H1 (cell line): ENCODE measurements around the gene LMX1A. TPM values are rescaled to one million over a fixed set of nuclear protein-coding genes. Genes with fewer than 3 reads are reported as not detected.

ENCODE experiments used
- CTCF ChIA-PET: fragments of 300-600 bp; sonication (Branson Sonifier 250); formaldehyde crosslinking; loops from one replicate; lab custom pipeline; 2021; ENCODE audit not compliant: partially characterized antibody; lab: Charles Lee
- POLR2A ChIA-PET: fragments of 300-600 bp; sonication (Branson Sonifier 250); formaldehyde crosslinking; loops from one replicate; lab custom pipeline; 2021; ENCODE audit warnings: inconsistent platforms; ENCODE audit not compliant: partially characterized antibody; lab: Charles Lee
- DNase-seq, 2 experiments: peaks; one replicate each; pipeline versions ENCODE4 v3.0.0 to v3.0.0-alpha.2; 2010 to 2022; ENCODE audit warnings: low spot score in 2 of 2, low read depth in 1 of 2, mixed read lengths in 1 of 2
- FAIRE-seq: peaks from 2 replicates; lab custom pipeline; 2011; peaks lifted over from hg19 to GRCh38; lab: Jason Lieb, UNC
- H2AFZ ChIP-seq: 2 replicates; pipeline ENCODE4 v1.8.1; 2012; ENCODE audit warnings: low read length, inconsistent platforms
- H2AK5ac ChIP-seq: 2 replicates; pipeline ENCODE4 v1.6.1; 2013; ENCODE audit warnings: low read depth, low read length
- H2BK120ac ChIP-seq: replicated peaks from 2 replicates; pipeline ENCODE3; 2013; ENCODE audit warnings: low read depth, low read length, inconsistent platforms
- H2BK12ac ChIP-seq: 2 replicates; pipeline ENCODE4 v1.6.1; 2013; ENCODE audit warnings: low read depth, low read length
- H2BK15ac ChIP-seq: 2 replicates; pipeline ENCODE4 v1.6.1; 2013; ENCODE audit warnings: low read length
- H2BK20ac ChIP-seq: 2 replicates; pipeline ENCODE4 v1.6.1; 2013; ENCODE audit warnings: low read length
- H2BK5ac ChIP-seq: 2 replicates; pipeline ENCODE4 v1.6.1; 2013; ENCODE audit warnings: low read depth, low read length
- H3K14ac ChIP-seq: 2 replicates; pipeline ENCODE4 v1.6.1; 2013; ENCODE audit warnings: inconsistent platforms; ENCODE audit not compliant: insufficient read length
- H3K18ac ChIP-seq: 2 replicates; pipeline ENCODE4 v1.6.1; 2013; ENCODE audit warnings: low read length; ENCODE audit errors: extremely low read depth
- H3K23ac ChIP-seq: 2 replicates; pipeline ENCODE4 v1.6.1; 2013; ENCODE audit warnings: inconsistent platforms; ENCODE audit not compliant: insufficient read length
- H3K23me2 ChIP-seq: 2 replicates; pipeline ENCODE4 v1.6.1; 2013; ENCODE audit warnings: low read depth, low read length
- H3K27ac ChIP-seq: 2 replicates; pipeline ENCODE4 v1.6.1; 2011; ENCODE audit warnings: low read depth, low read length, inconsistent platforms
- H3K27me3 ChIP-seq, 4 experiments: replicated peaks in 1 of 4; 1 replicate in 1 of 4; 2 replicates in 3 of 4; pipeline versions ENCODE4 v1.6.1 to v1.8.1; 2011 to 2013; ENCODE audit warnings: low read length in 3 of 4, mild to moderate bottlenecking in 3 of 4, inconsistent platforms in 2 of 4, mixed read lengths in 2 of 4, moderate library complexity in 1 of 4; ENCODE audit not compliant: control insufficient read depth in 3 of 4, insufficient read depth in 3 of 4; ENCODE audit errors: extremely low read depth in 1 of 4
- H3K36me3 ChIP-seq, 4 experiments: 2 replicates each; pipeline versions ENCODE4 v1.6.1 to v1.8.1; 2011 to 2013; ENCODE audit warnings: mild to moderate bottlenecking in 4 of 4, low read length in 3 of 4, moderate library complexity in 2 of 4, control low read depth in 1 of 4, inconsistent platforms in 1 of 4; ENCODE audit not compliant: insufficient read depth in 4 of 4, control insufficient read depth in 2 of 4
- H3K4ac ChIP-seq: replicated peaks from 2 replicates; pipeline ENCODE3; 2013; ENCODE audit warnings: low read length, low read depth, mixed read lengths, inconsistent platforms; ENCODE audit not compliant: insufficient read length
- H3K4me1 ChIP-seq, 4 experiments: replicated peaks in 1 of 4; 1 replicate in 1 of 4; 2 replicates in 3 of 4; pipeline versions ENCODE4 v1.6.1 to v1.8.1; 2011 to 2013; ENCODE audit warnings: low read length in 3 of 4, inconsistent platforms in 2 of 4, mixed read lengths in 1 of 4; ENCODE audit not compliant: insufficient read depth in 4 of 4, control insufficient read depth in 3 of 4
- H3K4me2 ChIP-seq, 2 experiments: 2 replicates each; pipeline versions ENCODE4 v1.6.1 to v1.8.1; 2011 to 2013; ENCODE audit warnings: low read depth in 2 of 2, low read length in 2 of 2, control low read depth in 1 of 2, inconsistent platforms in 1 of 2, mild to moderate bottlenecking in 1 of 2; ENCODE audit not compliant: insufficient read depth in 1 of 2
- H3K4me3 ChIP-seq, 4 experiments: fragments of 200-600, 300-600 bp in 1 of 4; sonication (generic), shearing (Covaris generic), sonication (Bioruptor Twin) in 1 of 4; 2 replicates each; pipeline versions ENCODE4 v1.5.1 to v1.8.1; 2011 to 2016; ENCODE audit warnings: low read length in 4 of 4, low read depth in 3 of 4, control low read depth in 2 of 4, inconsistent platforms in 2 of 4, mild to moderate bottlenecking in 2 of 4, mixed read lengths in 1 of 4, moderate library complexity in 1 of 4; ENCODE audit not compliant: insufficient read depth in 2 of 4; ENCODE audit errors: extremely low read depth in 1 of 4
- H3K56ac ChIP-seq: replicated peaks from 2 replicates; pipeline ENCODE3; 2013; ENCODE audit warnings: low read depth, mild to moderate bottlenecking, mixed read lengths, low read length, inconsistent platforms; ENCODE audit not compliant: insufficient read length
- H3K79me1 ChIP-seq: 2 replicates; pipeline ENCODE4 v1.6.1; 2013; ENCODE audit warnings: low read depth, low read length, control low read depth
- H3K79me2 ChIP-seq, 2 experiments: 2 replicates each; pipeline versions ENCODE4 v1.6.1 to v1.8.1; 2012 to 2013; ENCODE audit warnings: low read length in 2 of 2, mild to moderate bottlenecking in 2 of 2, inconsistent platforms in 1 of 2; ENCODE audit not compliant: insufficient read depth in 2 of 2, control insufficient read depth in 1 of 2
- H3K9ac ChIP-seq, 4 experiments: replicated peaks in 1 of 4; 1 replicate in 1 of 4; 2 replicates in 3 of 4; pipeline versions ENCODE4 v1.6.1 to v1.8.1; 2011 to 2013; ENCODE audit warnings: low read depth in 3 of 4, low read length in 3 of 4, control low read depth in 2 of 4, mild to moderate bottlenecking in 2 of 4, moderate library complexity in 2 of 4, inconsistent platforms in 1 of 4; ENCODE audit errors: extremely low read depth in 1 of 4
- H3K9me3 ChIP-seq, 2 experiments: 2 replicates each; pipeline versions ENCODE4 v1.6.1 to v1.8.1; 2012 to 2013; ENCODE audit warnings: mild to moderate bottlenecking in 2 of 2, moderate library complexity in 2 of 2, control low read depth in 1 of 2, inconsistent platforms in 1 of 2, low read depth in 1 of 2, low read length in 1 of 2, mixed read lengths in 1 of 2; ENCODE audit not compliant: insufficient read depth in 2 of 2
- H4K20me1 ChIP-seq, 2 experiments: replicated peaks in 1 of 2; 2 replicates each; pipeline versions ENCODE3 to v1.8.1; 2011 to 2013; ENCODE audit warnings: inconsistent platforms in 2 of 2, low read length in 2 of 2, mild to moderate bottlenecking in 1 of 2; ENCODE audit not compliant: insufficient read depth in 2 of 2, control insufficient read depth in 1 of 2
- H4K5ac ChIP-seq: 2 replicates; pipeline ENCODE4 v1.6.1; 2013; ENCODE audit warnings: low read length, low read depth, mixed read lengths, inconsistent platforms; ENCODE audit not compliant: insufficient read length
- H4K8ac ChIP-seq: 2 replicates; pipeline ENCODE4 v1.8.0; 2013; ENCODE audit warnings: mild to moderate bottlenecking, moderate library complexity, low read length, inconsistent platforms; ENCODE audit not compliant: insufficient read depth; ENCODE audit errors: extremely low read depth
- H4K91ac ChIP-seq: replicated peaks from 2 replicates; pipeline ENCODE3; 2013; ENCODE audit warnings: low read length, mixed read lengths, inconsistent platforms; ENCODE audit not compliant: insufficient read length
- BRCA1 ChIP-seq: IDR thresholded peaks from 2 replicates; pipeline ENCODE4 v1.6.1; 2012; ENCODE audit warnings: low read depth, low read length, improper control_type of control experiment
- CHD1 ChIP-seq: IDR thresholded peaks from 2 replicates; pipeline ENCODE4 v1.6.1; 2012; ENCODE audit warnings: low read depth, low read length, improper control_type of control experiment
- CHD2 ChIP-seq: IDR thresholded peaks from 2 replicates; pipeline ENCODE4 v1.6.1; 2012; ENCODE audit warnings: low read length, improper control_type of control experiment
- E2F6 ChIP-seq: IDR thresholded peaks from 2 replicates; pipeline ENCODE4 v1.6.1; 2012; ENCODE audit warnings: inconsistent platforms
- EP300 ChIP-seq, 2 experiments: IDR thresholded peaks; 1 replicate in 1 of 2; 2 replicates in 1 of 2; pipeline ENCODE4 v1.6.1; 2011 to 2012; ENCODE audit warnings: low read depth in 2 of 2, low read length in 2 of 2, mild to moderate bottlenecking in 2 of 2, borderline replicate concordance in 1 of 2, inconsistent platforms in 1 of 2, moderate library complexity in 1 of 2
- FOSL1 ChIP-seq: IDR thresholded peaks from 2 replicates; pipeline ENCODE4 v1.6.1; 2011; ENCODE audit warnings: mild to moderate bottlenecking, low read depth, low read length, moderate library complexity; ENCODE audit not compliant: insufficient read depth
- GTF2F1 ChIP-seq: IDR thresholded peaks from 2 replicates; pipeline ENCODE4 v1.6.1; 2012; ENCODE audit warnings: low read depth, low read length, improper control_type of control experiment, borderline replicate concordance
- POLR2A ChIP-seq, 2 experiments: IDR thresholded peaks; 1 replicate in 1 of 2; 2 replicates in 1 of 2; pipeline ENCODE4 v1.6.1; 2011; ENCODE audit warnings: low read depth in 2 of 2, low read length in 2 of 2, mild to moderate bottlenecking in 2 of 2; ENCODE audit errors: control extremely low read depth in 1 of 2
- POLR2AphosphoS5 ChIP-seq: IDR thresholded peaks from 2 replicates; pipeline ENCODE4 v1.6.1; 2011; ENCODE audit warnings: low read depth, low read length
- SIN3A ChIP-seq, 2 experiments: IDR thresholded peaks in 1 of 2; conservative IDR thresholded peaks in 1 of 2; 2 replicates each; pipeline ENCODE4 v1.6.1; 2011 to 2012; ENCODE audit warnings: low read length in 2 of 2, improper control_type of control experiment in 1 of 2, low read depth in 1 of 2, mild to moderate bottlenecking in 1 of 2
- SP1 ChIP-seq: IDR thresholded peaks from 2 replicates; pipeline ENCODE4 v1.6.1; 2011; ENCODE audit warnings: low read depth, low read length
- SP4 ChIP-seq: IDR thresholded peaks from 2 replicates; pipeline ENCODE4 v1.6.1; 2012; ENCODE audit warnings: low read length, inconsistent platforms
- TAF1 ChIP-seq: IDR thresholded peaks from 2 replicates; pipeline ENCODE4 v1.6.1; 2011; ENCODE audit warnings: mild to moderate bottlenecking, low read depth, low read length
- WGBS, 2 experiments: shearing (Covaris generic) in 1 of 2; methylation state at CpG; one replicate each; pipeline versions ENCODE4 v1.1.6 to v1.1.7; 2013 to 2015; ENCODE audit warnings: low lambda C conversion rate in 2 of 2, mixed read lengths in 2 of 2, inconsistent platforms in 1 of 2, low coverage in 1 of 2, missing lambda C conversion rate in 1 of 2; ENCODE audit not compliant: insufficient replicate concordance in 2 of 2, insufficient coverage in 1 of 2, insufficient read length in 1 of 2; ENCODE audit errors: extremely low coverage in 1 of 2, missing lambda C conversion rate in 1 of 2; 5-methylcytosine and 5-hydroxymethylcytosine counted together
- polyA plus RNA-seq, 7 experiments: library from polyadenylated mRNA; depleted of rRNA in 3 of 7; stranded (reverse) in 5 of 7; unstranded in 2 of 7; fragments of >200 nt in 5 of 7; fragments of 200-250 nt in 2 of 7; gene quantifications; 1 replicate in 5 of 7; 2 replicates in 1 of 7; 4 replicates in 1 of 7; pipeline versions ENCODE4 v1.2.1 to v1.2.3, GENCODE V29; 2011 to 2013; ENCODE audit warnings: missing spikeins in 2 of 7, mixed read lengths in 2 of 7
- total RNA-seq: library from RNA; stranded (reverse); fragmentation: NEBNext Ultra II Directional; extraction: Animal tissue kit (Norgen Biotek cat#: 25700); gene quantifications from 2 replicates; pipeline ENCODE4 v1.2.1, GENCODE V29; 2021
- TF ChIP-seq, protein P1 (sequence below): IDR thresholded peaks from 2 replicates; pipeline ENCODE4 v1.6.1; 2011; ENCODE audit warnings: low read length, improper control_type of control experiment

The LMX1A gene
- total and polyA plus RNA-seq, 2 of the 8 experiments (the other 6 are each of a cell fraction or from before 2014, with no cell fraction given): not detected

DNA sequence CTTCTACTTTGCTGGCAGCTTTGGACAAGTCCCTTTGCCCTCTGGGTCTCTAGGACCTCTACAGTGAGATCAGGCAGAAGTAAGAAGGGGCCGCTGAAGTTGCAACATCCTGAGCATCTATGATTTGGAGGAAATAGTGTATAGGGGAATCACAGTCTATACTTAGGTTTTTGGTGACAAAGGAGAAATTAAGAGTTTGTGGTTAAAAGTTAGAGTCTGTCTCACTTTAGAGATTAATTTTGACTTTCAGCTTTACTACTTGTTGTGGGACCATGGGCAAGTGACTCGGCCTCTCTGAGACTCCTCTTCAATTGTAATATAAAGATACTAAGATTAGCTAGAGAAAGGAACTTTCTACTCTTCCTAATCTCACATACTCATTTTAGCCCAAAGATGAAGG is 33.1 kb upstream of the LMX1A start:
- POLR2A ChIA-PET: no interaction called here
- H3K27me3 ChIP-seq: no peaks in the 10 kb centered on the region; a peak in 1 of 7 replicates
- no peak for TF ChIP-seq SIN3A (conservative IDR thresholded peaks at IDR 0.05 in 1 of 2, IDR thresholded peaks at IDR 0.05 in 1 of 2; ENCODE audit: low read depth in 1 of 2, low read length in 2 of 2)
- no peak for TF ChIP-seq TAF1
- TF ChIP-seq GTF2F1: no peak
- no peak for TF ChIP-seq FOSL1
- no peak for TF ChIP-seq BRCA1
- no peak for TF ChIP-seq E2F6
- no peak for TF ChIP-seq SP4
- no peak for TF ChIP-seq CHD2
- TF ChIP-seq EP300 (IDR thresholded peaks at IDR 0.05; ENCODE audit: borderline replicate concordance in 1 of 2, low read depth in 2 of 2, low read length in 2 of 2): no peak
- TF ChIP-seq SP1: no peak
- TF ChIP-seq, protein P1, sequence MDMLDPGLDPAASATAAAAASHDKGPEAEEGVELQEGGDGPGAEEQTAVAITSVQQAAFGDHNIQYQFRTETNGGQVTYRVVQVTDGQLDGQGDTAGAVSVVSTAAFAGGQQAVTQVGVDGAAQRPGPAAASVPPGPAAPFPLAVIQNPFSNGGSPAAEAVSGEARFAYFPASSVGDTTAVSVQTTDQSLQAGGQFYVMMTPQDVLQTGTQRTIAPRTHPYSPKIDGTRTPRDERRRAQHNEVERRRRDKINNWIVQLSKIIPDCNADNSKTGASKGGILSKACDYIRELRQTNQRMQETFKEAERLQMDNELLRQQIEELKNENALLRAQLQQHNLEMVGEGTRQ: no peak
- TF ChIP-seq POLR2A (IDR thresholded peaks at IDR 0.05; ENCODE audit: control extremely low read depth in 1 of 2, low read depth in 2 of 2, low read length in 2 of 2): no peak
- no peak for TF ChIP-seq CHD1
- TF ChIP-seq POLR2AphosphoS5: no peak

More for the DNA sequence above, 33.1 kb upstream of the LMX1A start:
- Histone ChIP-seq H2BK12ac (no peak overlapping the region), H3K9me3 (no peaks in the 10 kb centered on the region), H3K79me1 (no peaks in the 10 kb centered on the region), H3K23me2 (no peaks in the 10 kb centered on the region), H4K8ac (no peak overlapping the region), H3K4me1 (no peaks in the 10 kb centered on the region; a peak in 1 of 7 replicates), H4K5ac (no peak overlapping the region), H2AK5ac (no peak overlapping the region), H3K4me3 (no peak overlapping the region), H2BK15ac (no peak overlapping the region), H4K20me1 (no peaks in the 10 kb centered on the region), H2BK20ac (no peak overlapping the region), H3K14ac (no peak overlapping the region), H3K4ac (no peak overlapping the region), H3K23ac (no peak overlapping the region), H3K36me3 (no peaks in the 10 kb centered on the region), H3K56ac (no peak overlapping the region), H3K27ac (no peak overlapping the region), H2AFZ (no peak overlapping the region), H4K91ac (no peak overlapping the region), H3K4me2 (no peak overlapping the region), H3K79me2 (no peaks in the 10 kb centered on the region), H2BK5ac (no peak overlapping the region), H3K18ac (no peak overlapping the region), H2BK120ac (no peak overlapping the region), H3K9ac (no peak overlapping the region)
- DNase-seq (no peak), FAIRE-seq (no peak)
- WGBS, 2 experiments: 73% methylated on average over 2 of the region's 2 CpGs; no CpG with 5 or more reads in 1 of the 2 experiments
- CTCF ChIA-PET: interaction anchor here (0.8 to 1.9 kb wide), 5 partner anchors 9 to 22 kb away, joined by 3 to 7 read pairs (median 5); no protein-coding TSS in a partner anchor
